Neural progenitor cell (in vitro differentiated cells): ENCODE results near the gene RADIL. TPM values are rescaled to one million over a fixed set of nuclear protein-coding genes. Genes with fewer than 3 reads are reported as not detected.

Experiments used
- DNase-seq: peaks from one replicate; pipeline ENCODE4 v3.0.0-alpha.2; 2016; ENCODE audit warnings: low spot score
- H2AFZ ChIP-seq: fragments of 200-600 bp; sonication (generic); replicated peaks from 2 replicates; pipeline ENCODE4 v1.6.1; 2016; ENCODE audit warnings: antibody characterized with exemption
- H3F3A ChIP-seq: fragments of 200-600 bp; sonication (generic); 2 replicates; pipeline ENCODE4 v1.6.1; 2016; ENCODE audit warnings: antibody characterized with exemption, low read depth
- H3K27ac ChIP-seq: fragments of 200-600 bp; sonication (generic); 2 replicates; pipeline ENCODE4 v1.5.1; 2016; ENCODE audit warnings: mild to moderate bottlenecking
- H3K27me3 ChIP-seq: fragments of 200-600 bp; sonication (generic); 2 replicates; pipeline ENCODE4 v1.6.1; 2016; ENCODE audit warnings: mild to moderate bottlenecking, moderate library complexity
- H3K36me3 ChIP-seq: fragments of 200-600 bp; sonication (generic); 2 replicates; pipeline ENCODE4 v1.5.1; 2016
- H3K4me1 ChIP-seq: fragments of 200-600 bp; sonication (generic); 2 replicates; pipeline ENCODE4 v1.6.1; 2016; ENCODE audit warnings: mixed run types
- H3K4me2 ChIP-seq: fragments of 200-600 bp; sonication (generic); 2 replicates; pipeline ENCODE4 v1.6.1; 2016
- H3K4me3 ChIP-seq: fragments of 200-600 bp; sonication (generic); 2 replicates; pipeline ENCODE4 v1.5.1; 2016
- H3K79me2 ChIP-seq: fragments of 200-600 bp; sonication (generic); 2 replicates; pipeline ENCODE4 v1.6.1; 2016; ENCODE audit warnings: low read depth
- H3K9ac ChIP-seq: fragments of 200-600 bp; sonication (generic); 2 replicates; pipeline ENCODE4 v1.6.1; 2016
- H3K9me3 ChIP-seq: fragments of 200-600 bp; sonication (generic); 2 replicates; pipeline ENCODE4 v1.5.1; 2016; ENCODE audit warnings: low read depth
- H4K20me1 ChIP-seq: fragments of 200-600 bp; sonication (generic); 2 replicates; pipeline ENCODE4 v1.6.1; 2016; ENCODE audit warnings: low read depth
- H3K27ac Mint-ChIP-seq: 3 replicates; pipeline ENCODE4 v1.8.0; 2021; ENCODE audit warnings: mixed read lengths
- H3K27me3 Mint-ChIP-seq: 2 replicates; pipeline ENCODE4 v1.8.0; 2022; ENCODE audit warnings: low read depth, mild to moderate bottlenecking, inconsistent platforms, moderate library complexity, mixed read lengths; ENCODE audit not compliant: insufficient read depth
- H3K36me3 Mint-ChIP-seq: 3 replicates; pipeline ENCODE4 v1.8.0; 2021; ENCODE audit warnings: mixed read lengths
- H3K4me1 Mint-ChIP-seq: 3 replicates; pipeline ENCODE4 v1.8.0; 2021; ENCODE audit warnings: mixed read lengths
- H3K4me3 Mint-ChIP-seq: 3 replicates; pipeline ENCODE4 v1.8.0; 2021; ENCODE audit warnings: mild to moderate bottlenecking, moderate library complexity, mixed read lengths
- H3K9me3 Mint-ChIP-seq: 3 replicates; pipeline ENCODE4 v1.8.0; 2020; ENCODE audit warnings: mixed read lengths
- CTCF ChIP-seq: fragments of 200-600 bp; sonication (generic); IDR thresholded peaks from 2 replicates; pipeline ENCODE4 v1.5.1; 2017; ENCODE audit warnings: antibody characterized with exemption, mild to moderate bottlenecking
- EZH2 ChIP-seq: fragments of 200-600 bp; sonication (generic); IDR thresholded peaks from 2 replicates; pipeline ENCODE4 v1.6.1; 2017; ENCODE audit warnings: antibody characterized with exemption, mild to moderate bottlenecking, moderate library complexity
- EZH2phosphoT487 ChIP-seq: fragments of 200-600 bp; sonication (generic); IDR thresholded peaks from 2 replicates; pipeline ENCODE4 v1.6.1; 2017; ENCODE audit warnings: antibody characterized with exemption
- total RNA-seq: library from RNA; depleted of rRNA; stranded (reverse); fragments of >200 nt; gene quantifications from 2 replicates; pipeline ENCODE4 v1.2.3, GENCODE V29; 2015; ENCODE audit warnings: low replicate concordance

The RADIL gene
- total RNA-seq, 1 donor from 2014 or later: 3.1 TPM

- DNase-seq: no peak
- no peaks in the 10 kb centered on the region for H3K27me3 ChIP-seq
- H3K9me3 ChIP-seq: no peaks in the 10 kb centered on the region
- H3K27me3 Mint-ChIP-seq: peaks cover 2% of the 10 kb centered on the region
- H4K20me1 ChIP-seq: no peaks in the 10 kb centered on the region
- no peaks in the 10 kb centered on the region for H3K79me2 ChIP-seq
- H3K36me3 Mint-ChIP-seq: peaks cover 18% of the 10 kb centered on the region
- no peak overlapping the region for H3K4me2 ChIP-seq
- H3K4me3 Mint-ChIP-seq: no peak overlapping the region
- H3K4me1 ChIP-seq: peaks cover 2% of the 10 kb centered on the region
- H3F3A ChIP-seq: no peaks in the 10 kb centered on the region
- H3K9me3 Mint-ChIP-seq: no peaks in the 10 kb centered on the region
- no peak overlapping the region for H2AFZ ChIP-seq
- no peak overlapping the region for H3K9ac ChIP-seq
- no peak overlapping the region for H3K27ac ChIP-seq
- H3K4me3 ChIP-seq: no peak overlapping the region
- no peak overlapping the region for H3K27ac Mint-ChIP-seq
- TF ChIP-seq EZH2: no peak
- no peak for TF ChIP-seq EZH2phosphoT487
- no peak for TF ChIP-seq CTCF
- H3K36me3 ChIP-seq: no peaks in the 10 kb centered on the region
- H3K4me1 Mint-ChIP-seq: peaks cover 8% of the 10 kb centered on the region
Observed at GRCh38 chr7:4798706-4799235, 84.7 kb downstream of the RADIL start.

GRCh38 chr7:4797858-4798705 lies 85.4 kb downstream of the RADIL start:
- Mint-ChIP-seq H3K27me3 (peaks cover 2% of the 10 kb centered on the region), H3K9me3 (no peaks in the 10 kb centered on the region), H3K27ac (no peak overlapping the region), H3K36me3 (peaks cover 18% of the 10 kb centered on the region), H3K4me3 (no peak overlapping the region), H3K4me1 (peaks cover 8% of the 10 kb centered on the region)
- Histone ChIP-seq H3K36me3 (no peaks in the 10 kb centered on the region), H3K4me2 (no peak overlapping the region), H2AFZ (no peak overlapping the region), H3K27me3 (no peaks in the 10 kb centered on the region), H3F3A (no peaks in the 10 kb centered on the region), H3K4me3 (no peak overlapping the region), H3K9me3 (no peaks in the 10 kb centered on the region), H3K4me1 (no peaks in the 10 kb centered on the region), H3K27ac (no peak overlapping the region), H3K9ac (no peak overlapping the region), H3K79me2 (no peaks in the 10 kb centered on the region), H4K20me1 (no peaks in the 10 kb centered on the region)
- peak; percentile 83 for DNase-seq
- TF ChIP-seq EZH2 (no peak), CTCF (peak; percentile 85)

GRCh38 chr7:4796453-4796852 lies 87.1 kb downstream of the RADIL start:
- no peak overlapping the region for H3K27ac Mint-ChIP-seq
- Histone ChIP-seq H3K9ac (no peak overlapping the region), H3K4me1 (no peaks in the 10 kb centered on the region), H3K4me3 (no peak overlapping the region), H3F3A (no peaks in the 10 kb centered on the region), H2AFZ (no peak overlapping the region), H3K27me3 (no peaks in the 10 kb centered on the region), H3K27ac (no peak overlapping the region), H3K79me2 (no peaks in the 10 kb centered on the region), H3K9me3 (no peaks in the 10 kb centered on the region), H3K4me2 (no peak overlapping the region), H4K20me1 (no peaks in the 10 kb centered on the region), H3K36me3 (no peaks in the 10 kb centered on the region)
- H3K4me1 Mint-ChIP-seq: peaks cover 10% of the 10 kb centered on the region
- no peak overlapping the region for H3K4me3 Mint-ChIP-seq
- H3K36me3 Mint-ChIP-seq: peaks cover 18% of the 10 kb centered on the region
- no peak for TF ChIP-seq EZH2phosphoT487
- no peak for TF ChIP-seq CTCF
- no peak for TF ChIP-seq EZH2
- no peaks in the 10 kb centered on the region for H3K9me3 Mint-ChIP-seq
- H3K27me3 Mint-ChIP-seq: peaks cover 2% of the 10 kb centered on the region
- no peak for DNase-seq
